GM12875 (cell line): ENCODE data around the gene INSIG1.
A peak's percentile ranks its signal among the peaks of the same experiment; 100 is the strongest.

Experiments used
- H3K4me3 ChIP-seq: one replicate; pipeline ENCODE4 v1.5.1; 2011; ENCODE audit warnings: low read depth, low read length, control low read depth
- TF ChIP-seq, protein P1 (sequence below): IDR thresholded peaks from 2 replicates; pipeline ENCODE4 v1.5.1; 2011; ENCODE audit warnings: low read depth, mild to moderate bottlenecking, control low read depth, inconsistent platforms, low read length, moderate library complexity, borderline replicate concordance; ENCODE audit not compliant: insufficient read depth

Gene INSIG1

GRCh38 chr7:155297517-155298287 lies at the start of gene INSIG1:
Gene INSIG1, plus strand, starts transcription at chr7:155297878. Its CDS starts 408 bp downstream, at chr7:155298286.
- peak within 1 kb of the TSS; percentile 85 for H3K4me3 ChIP-seq
- TF ChIP-seq, protein P1, sequence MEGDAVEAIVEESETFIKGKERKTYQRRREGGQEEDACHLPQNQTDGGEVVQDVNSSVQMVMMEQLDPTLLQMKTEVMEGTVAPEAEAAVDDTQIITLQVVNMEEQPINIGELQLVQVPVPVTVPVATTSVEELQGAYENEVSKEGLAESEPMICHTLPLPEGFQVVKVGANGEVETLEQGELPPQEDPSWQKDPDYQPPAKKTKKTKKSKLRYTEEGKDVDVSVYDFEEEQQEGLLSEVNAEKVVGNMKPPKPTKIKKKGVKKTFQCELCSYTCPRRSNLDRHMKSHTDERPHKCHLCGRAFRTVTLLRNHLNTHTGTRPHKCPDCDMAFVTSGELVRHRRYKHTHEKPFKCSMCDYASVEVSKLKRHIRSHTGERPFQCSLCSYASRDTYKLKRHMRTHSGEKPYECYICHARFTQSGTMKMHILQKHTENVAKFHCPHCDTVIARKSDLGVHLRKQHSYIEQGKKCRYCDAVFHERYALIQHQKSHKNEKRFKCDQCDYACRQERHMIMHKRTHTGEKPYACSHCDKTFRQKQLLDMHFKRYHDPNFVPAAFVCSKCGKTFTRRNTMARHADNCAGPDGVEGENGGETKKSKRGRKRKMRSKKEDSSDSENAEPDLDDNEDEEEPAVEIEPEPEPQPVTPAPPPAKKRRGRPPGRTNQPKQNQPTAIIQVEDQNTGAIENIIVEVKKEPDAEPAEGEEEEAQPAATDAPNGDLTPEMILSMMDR: no peak

GRCh38 chr7:155248366-155248756 lies 49.3 kb upstream of the INSIG1 start:
- TF ChIP-seq, protein P1: no peak
- no peak overlapping the region for H3K4me3 ChIP-seq

- TF ChIP-seq, protein P1: no peak
- no peak overlapping the region for H3K4me3 ChIP-seq
These were observed 45.8 kb upstream of the INSIG1 start for GRCh38 chr7:155251831-155252230.

DNA sequence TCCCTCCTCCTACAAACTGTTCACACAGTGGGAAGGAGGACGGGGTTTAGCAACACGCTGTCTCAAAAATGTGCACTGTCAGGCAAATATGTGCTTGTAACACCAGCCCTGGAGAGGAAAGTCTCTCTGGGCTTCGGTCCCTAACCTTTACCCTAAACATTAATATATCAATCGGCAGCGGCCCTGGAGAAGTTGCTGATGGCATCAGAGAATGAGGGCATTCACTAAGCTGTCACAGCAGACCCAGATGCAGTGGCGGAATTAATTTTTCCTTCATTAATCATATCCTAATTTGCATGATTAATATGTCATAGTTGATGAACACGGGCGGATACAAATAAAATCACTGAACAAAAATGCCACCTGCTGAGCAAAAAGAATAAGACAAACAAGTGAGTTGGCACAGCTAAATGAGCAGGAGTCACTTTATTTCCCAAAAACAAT lies 45.2 kb upstream of the INSIG1 start:
- no peak overlapping the region for H3K4me3 ChIP-seq
- TF ChIP-seq, protein P1: no peak

- TF ChIP-seq, protein P1: no peak
- H3K4me3 ChIP-seq: no peak overlapping the region
These were observed 44.7 kb upstream of the INSIG1 start for GRCh38 chr7:155252892-155253501.

DNA sequence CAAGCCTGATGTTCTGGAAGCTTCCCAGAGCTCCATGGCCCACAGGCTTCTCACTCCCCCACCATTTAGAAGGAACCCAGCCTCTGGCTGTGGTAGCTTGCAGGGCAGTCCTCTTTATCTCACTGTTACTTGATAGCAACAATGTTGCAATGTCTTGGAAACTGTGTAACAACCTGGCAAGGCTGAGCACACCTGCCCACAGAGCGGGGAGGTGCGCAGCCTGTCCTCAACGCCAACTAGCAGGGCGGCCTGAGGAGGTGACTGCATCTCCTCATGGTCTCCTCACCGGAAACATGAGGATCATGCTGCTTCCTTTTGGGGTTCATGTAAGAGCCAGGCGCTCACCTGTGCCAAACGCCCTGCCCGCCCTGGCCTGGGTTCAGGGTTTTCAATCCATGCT lies 43.7 kb upstream of the INSIG1 start:
- TF ChIP-seq, protein P1: no peak
- no peak overlapping the region for H3K4me3 ChIP-seq

GRCh38 chr7:155255071-155255470 lies 42.6 kb upstream of the INSIG1 start:
- H3K4me3 ChIP-seq: no peak overlapping the region
- TF ChIP-seq, protein P1: no peak
